A673 (cell line): ENCODE measurements around the gene SLC22A23. TPM values are rescaled to one million over a fixed set of nuclear protein-coding genes. Genes with fewer than 3 reads are reported as not detected.

Experiments
- BruUV-seq: library from RNA; stranded (reverse); fragments of 400-500 nt; replicated peaks from 2 replicates; lab custom pipeline; 2021; lab: Mats Ljungman, UMichigan
- CTCF ChIA-PET: fragments of 300-600 bp; sonication (Branson Sonifier 250); formaldehyde crosslinking; loops from one replicate; lab custom pipeline; 2022; ENCODE audit warnings: antibody characterized with exemption; lab: Charles Lee
- POLR2A ChIA-PET: fragments of 300-600 bp; sonication (Branson Sonifier 250); formaldehyde crosslinking; loops from one replicate; lab custom pipeline; 2022; ENCODE audit warnings: antibody characterized with exemption; ENCODE audit not compliant: low non-redundant PET; lab: Charles Lee
- DNase-seq: peaks from one replicate; pipeline ENCODE4 v3.0.0-alpha.2; 2015; ENCODE audit warnings: low spot score
- H3K27ac ChIP-seq: fragments of 200-600 bp; sonication (generic); 2 replicates; pipeline ENCODE4 v1.5.1; 2016; ENCODE audit warnings: mixed run types, low read depth, mild to moderate bottlenecking, mixed read lengths, antibody characterized with exemption, low read length; ENCODE audit not compliant: poor library complexity, severe bottlenecking
- H3K27me3 ChIP-seq: fragments of 200-600 bp; sonication (generic); replicated peaks from 2 replicates; pipeline ENCODE4 v1.6.1; 2017; ENCODE audit warnings: mixed run types, low read depth, mild to moderate bottlenecking, mixed read lengths, antibody characterized with exemption, low read length; ENCODE audit not compliant: insufficient read depth, poor library complexity
- H3K36me3 ChIP-seq: fragments of 200-600 bp; sonication (generic); 2 replicates; pipeline ENCODE4 v1.6.1; 2016; ENCODE audit warnings: mixed run types, mild to moderate bottlenecking, mixed read lengths, antibody characterized with exemption, low read length; ENCODE audit not compliant: insufficient read depth, poor library complexity, severe bottlenecking
- H3K4me1 ChIP-seq: fragments of 200-600 bp; sonication (generic); 2 replicates; pipeline ENCODE4 v1.6.1; 2017; ENCODE audit warnings: mixed run types, mild to moderate bottlenecking, mixed read lengths, antibody characterized with exemption, low read length; ENCODE audit not compliant: insufficient read depth, poor library complexity, severe bottlenecking
- H3K4me3 ChIP-seq: fragments of 200-600 bp; sonication (generic); 2 replicates; pipeline ENCODE4 v1.5.1; 2016; ENCODE audit warnings: low read depth, mixed run types, mild to moderate bottlenecking, mixed read lengths, low read length; ENCODE audit not compliant: poor library complexity, severe bottlenecking
- H3K9me3 ChIP-seq: fragments of 200-600 bp; sonication (generic); 2 replicates; pipeline ENCODE4 v1.6.1; 2016; ENCODE audit warnings: mixed run types, low read depth, mild to moderate bottlenecking, mixed read lengths, antibody characterized with exemption, low read length; ENCODE audit not compliant: poor library complexity, severe bottlenecking
- CTCF ChIP-seq: fragments of 300-800, 200-600 bp; sonication (generic); conservative IDR thresholded peaks from 2 replicates; pipeline ENCODE4 v1.5.1; 2017; ENCODE audit warnings: low read depth, mild to moderate bottlenecking, antibody characterized with exemption, low read length, moderate library complexity, mixed read lengths
- EZH2 ChIP-seq: fragments of 200-600 bp; sonication (generic); IDR thresholded peaks from 2 replicates; pipeline ENCODE4 v1.6.1; 2017; ENCODE audit warnings: borderline replicate concordance, low read depth, mild to moderate bottlenecking, mixed read lengths, antibody characterized with exemption, low read length; ENCODE audit not compliant: poor library complexity, severe bottlenecking
- intact Hi-C: fragments of 100-400 bp; cut with micrococcal nuclease; formaldehyde crosslinking; loops from one replicate; pipeline ENCODE4 v1.10.0; 2022; ENCODE audit not compliant: unreplicated experiment
- total RNA-seq: library from RNA; stranded (reverse); gene quantifications from 2 replicates; pipeline ENCODE4 v1.2.3, GENCODE V29; 2021

SLC22A23 gene
- total RNA-seq, 1 experiment from 2014 or later: 6.2 TPM

DNA sequence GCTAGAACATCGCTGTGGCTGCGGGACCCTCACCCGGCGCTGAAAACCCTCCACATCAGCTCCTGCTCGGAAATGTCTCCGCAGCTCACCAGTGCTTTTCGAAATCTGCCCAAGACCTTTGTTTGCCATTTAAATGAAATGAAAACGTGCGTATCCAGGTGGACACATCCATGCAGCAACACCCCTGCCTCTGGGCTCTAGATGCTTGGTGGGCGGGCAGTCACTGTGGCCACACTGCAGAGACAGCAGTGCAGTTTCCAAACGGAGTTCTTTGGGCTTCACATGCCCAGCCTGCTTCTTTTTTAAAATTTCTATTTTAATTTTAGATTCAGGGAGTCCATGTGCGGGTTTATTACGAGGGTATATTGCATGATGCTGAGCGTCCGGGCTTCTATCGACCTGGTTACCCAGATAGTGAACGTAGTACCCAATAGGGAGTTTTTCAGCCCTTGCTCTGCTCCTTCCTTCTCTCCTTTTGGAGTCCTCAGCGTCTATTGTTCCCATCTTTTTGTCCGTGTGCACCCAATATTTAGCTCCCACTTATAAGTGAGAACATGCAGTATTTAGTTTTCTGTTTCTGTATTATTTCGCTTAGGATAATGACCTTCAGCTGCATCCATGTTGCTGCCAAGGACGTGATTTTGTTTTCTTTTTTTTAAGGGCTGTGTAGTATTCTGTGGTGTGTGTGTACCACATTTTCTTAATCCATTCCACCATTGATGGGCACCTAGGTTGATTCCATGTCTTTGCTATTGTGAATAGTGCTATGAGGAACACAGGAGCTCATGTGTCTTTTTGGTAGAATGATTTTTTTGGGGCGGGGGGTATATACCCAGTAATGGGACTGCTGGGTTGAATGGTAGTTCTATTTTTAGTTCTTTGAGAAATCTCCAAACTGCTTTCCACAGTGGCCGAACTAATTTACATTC lies 224.6 kb downstream of the SLC22A23 start:
- TF ChIP-seq EZH2 (no peak), CTCF (no peak)
- peak overlapping the region; percentile 61 for H3K4me3 ChIP-seq
- peak overlapping the region; percentile 65 for H3K27ac ChIP-seq
- POLR2A ChIA-PET: no interaction called here
- intact Hi-C loops: no loop called here
- CTCF ChIA-PET: interaction anchor here (1.3 kb wide), 1 partner anchor 19 kb away, joined by 3 read pairs; no protein-coding TSS in a partner anchor
- BruUV-seq: no TSS peak
- H3K9me3 ChIP-seq: no peaks in the 10 kb centered on the region
- no peak for DNase-seq
- peaks cover 8% of the 10 kb centered on the region for H3K27me3 ChIP-seq
- H3K4me1 ChIP-seq: peaks cover 15% of the 10 kb centered on the region
- H3K36me3 ChIP-seq: no peaks in the 10 kb centered on the region

DNA sequence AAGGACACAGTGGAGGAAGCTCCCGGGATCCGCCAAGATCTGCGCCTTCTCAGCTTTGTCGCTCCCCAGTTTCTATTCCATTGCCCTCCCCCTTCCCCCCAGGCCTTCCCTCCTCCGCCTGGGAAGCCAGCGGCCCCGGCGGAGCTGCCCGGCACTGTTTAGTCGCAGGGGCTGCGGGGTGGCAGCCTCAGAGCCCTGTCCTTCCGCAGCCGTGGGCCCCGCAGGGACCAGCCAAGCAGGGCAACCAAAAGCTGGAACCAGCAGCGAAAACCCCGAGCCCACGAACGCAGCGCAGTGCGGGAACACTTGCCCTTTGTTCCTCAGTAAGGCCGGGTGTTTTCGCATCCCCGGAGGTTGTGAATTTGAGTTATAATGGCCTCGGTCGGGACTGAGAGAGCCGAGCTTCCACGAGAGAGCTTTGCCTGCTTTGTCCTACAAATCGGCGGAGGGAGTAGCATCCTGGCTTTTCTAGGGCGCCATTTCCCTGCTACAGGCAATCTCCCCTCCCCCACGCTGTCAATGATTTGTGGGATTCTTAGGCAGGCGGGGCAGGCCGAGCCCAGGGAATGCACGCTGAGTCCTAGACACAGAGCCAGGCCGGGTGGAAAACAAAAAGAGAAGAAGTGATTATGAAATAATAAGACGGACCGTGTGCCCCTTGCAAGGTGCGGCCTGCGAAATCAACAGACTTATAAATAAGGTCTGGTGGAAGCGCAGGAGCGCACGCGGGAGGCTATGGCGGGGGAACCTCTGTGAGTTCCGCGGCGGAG lies 225.4 kb downstream of the SLC22A23 start:
- BruUV-seq: no TSS peak
- Histone ChIP-seq H3K27me3 (peaks cover 8% of the 10 kb centered on the region), H3K4me1 (peaks cover 17% of the 10 kb centered on the region), H3K4me3 (peak overlapping the region; percentile 61), H3K27ac (peak overlapping the region; percentile 65), H3K9me3 (no peaks in the 10 kb centered on the region), H3K36me3 (no peaks in the 10 kb centered on the region)
- POLR2A ChIA-PET: interaction anchor here (0.6 kb wide), 1 partner anchor 94 kb away, joined by 3 read pairs; no protein-coding TSS in a partner anchor
- peak; percentile 85 for DNase-seq
- CTCF ChIA-PET: interaction anchor here (1.3 kb wide), 1 partner anchor 20 kb away, joined by 3 read pairs; no protein-coding TSS in a partner anchor
- TF ChIP-seq CTCF: no peak
- no peak for TF ChIP-seq EZH2
- intact Hi-C loops: no loop called here

GRCh38 chr6:3230900-3231246 lies 226.0 kb downstream of the SLC22A23 start:
- intact Hi-C loops: no loop called here
- Histone ChIP-seq H3K36me3 (peaks cover 4% of the 10 kb centered on the region), H3K27ac (no peak overlapping the region), H3K4me1 (peaks cover 23% of the 10 kb centered on the region), H3K4me3 (peak overlapping the region; percentile 61), H3K9me3 (no peaks in the 10 kb centered on the region), H3K27me3 (peaks cover 8% of the 10 kb centered on the region)
- peak; percentile 80 for DNase-seq
- no peak for TF ChIP-seq CTCF
- TF ChIP-seq EZH2: no peak
- ChIA-PET POLR2A (interaction anchor here (0.6 kb wide), 2 partner anchors 22 to 94 kb away, joined by 3 read pairs; no protein-coding TSS in a partner anchor), CTCF (interaction anchor here (1.3 kb wide), 1 partner anchor 21 kb away, joined by 3 read pairs; no protein-coding TSS in a partner anchor)
- BruUV-seq: no TSS peak
